ENCODE data around the gene ERCC1. TPM values are rescaled to one million over a fixed set of nuclear protein-coding genes. Genes with fewer than 3 reads are reported as not detected.

Gene ERCC1
- total and polyA plus RNA-seq, 2 of the 13 experiments (the other 11 are each of a cell fraction or from before 2014, with no cell fraction given), result 40.0 to 66.4 TPM

- TF ChIP-seq ZGPAT (CRISPR knock-in tag; IDR thresholded peaks at IDR 0.05) (peak; percentile 89), NFKB2 (CRISPR knock-in tag; IDR thresholded peaks at IDR 0.05; ENCODE audit: borderline replicate concordance) (peak; percentile 42; the same call in 1 of the 2 replicates), PHF21A (CRISPR knock-in tag; IDR thresholded peaks at IDR 0.05) (peak; percentile 86), ZNF276 (CRISPR knock-in tag; IDR thresholded peaks at IDR 0.05; ENCODE audit: low read depth) (no peak), JUND (CRISPR knock-in tag; IDR thresholded peaks at IDR 0.05) (peak; percentile 99), YEATS4 (CRISPR knock-in tag; IDR thresholded peaks at IDR 0.05; ENCODE audit: borderline replicate concordance) (peak; percentile 54; the same call in 1 of the 2 replicates), GABPB1 (CRISPR knock-in tag; IDR thresholded peaks at IDR 0.05) (peak; percentile 78; the same call in 1 of the 2 replicates), HNRNPL (IDR thresholded peaks at IDR 0.05; ENCODE audit: low read depth, low read length) (0 out of 2 replicates have a peak, but pooled peaks have one; percentile 52), ZNF646 (CRISPR knock-in tag; IDR thresholded peaks at IDR 0.05) (peak; percentile 47; the same call in 1 of the 2 replicates)
Measured at GRCh38 chr19:45455707-45456499, 32.2 kb upstream of the ERCC1 start (continued).
